ENCODE data around the gene ZEB2.

Gene ZEB2

GRCh38 chr2:144459937-144460336 lies 60.0 kb downstream of the ZEB2 start:
- no peaks in the 10 kb centered on the region for H3K27me3 ChIP-seq
- TF ChIP-seq, protein P1, sequence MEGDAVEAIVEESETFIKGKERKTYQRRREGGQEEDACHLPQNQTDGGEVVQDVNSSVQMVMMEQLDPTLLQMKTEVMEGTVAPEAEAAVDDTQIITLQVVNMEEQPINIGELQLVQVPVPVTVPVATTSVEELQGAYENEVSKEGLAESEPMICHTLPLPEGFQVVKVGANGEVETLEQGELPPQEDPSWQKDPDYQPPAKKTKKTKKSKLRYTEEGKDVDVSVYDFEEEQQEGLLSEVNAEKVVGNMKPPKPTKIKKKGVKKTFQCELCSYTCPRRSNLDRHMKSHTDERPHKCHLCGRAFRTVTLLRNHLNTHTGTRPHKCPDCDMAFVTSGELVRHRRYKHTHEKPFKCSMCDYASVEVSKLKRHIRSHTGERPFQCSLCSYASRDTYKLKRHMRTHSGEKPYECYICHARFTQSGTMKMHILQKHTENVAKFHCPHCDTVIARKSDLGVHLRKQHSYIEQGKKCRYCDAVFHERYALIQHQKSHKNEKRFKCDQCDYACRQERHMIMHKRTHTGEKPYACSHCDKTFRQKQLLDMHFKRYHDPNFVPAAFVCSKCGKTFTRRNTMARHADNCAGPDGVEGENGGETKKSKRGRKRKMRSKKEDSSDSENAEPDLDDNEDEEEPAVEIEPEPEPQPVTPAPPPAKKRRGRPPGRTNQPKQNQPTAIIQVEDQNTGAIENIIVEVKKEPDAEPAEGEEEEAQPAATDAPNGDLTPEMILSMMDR (IDR thresholded peaks at IDR 0.05) = no peak
- peak overlapping the region; percentile 69 for H3K27ac ChIP-seq
- H3K36me3 ChIP-seq = no peaks in the 10 kb centered on the region
- no peak overlapping the region for H3K4me3 ChIP-seq (ENCODE audit: low read depth in 1 of 2, low read length in 1 of 2)
- peaks cover 46 to 57% of the 10 kb centered on the region in 2 experiments for H3K4me1 ChIP-seq (ENCODE audit: control insufficient read depth in 1 of 2, insufficient read depth in 1 of 2, low read depth in 1 of 2, low read length in 1 of 2)
- H3K9me3 ChIP-seq = no peaks in the 10 kb centered on the region

- H3K27ac ChIP-seq = peak overlapping the region; percentile 69
- H3K4me3 ChIP-seq (ENCODE audit: low read depth in 1 of 2, low read length in 1 of 2) = no peak overlapping the region
Measured at GRCh38 chr2:144459286-144459685, 60.6 kb downstream of the ZEB2 start.

DNA sequence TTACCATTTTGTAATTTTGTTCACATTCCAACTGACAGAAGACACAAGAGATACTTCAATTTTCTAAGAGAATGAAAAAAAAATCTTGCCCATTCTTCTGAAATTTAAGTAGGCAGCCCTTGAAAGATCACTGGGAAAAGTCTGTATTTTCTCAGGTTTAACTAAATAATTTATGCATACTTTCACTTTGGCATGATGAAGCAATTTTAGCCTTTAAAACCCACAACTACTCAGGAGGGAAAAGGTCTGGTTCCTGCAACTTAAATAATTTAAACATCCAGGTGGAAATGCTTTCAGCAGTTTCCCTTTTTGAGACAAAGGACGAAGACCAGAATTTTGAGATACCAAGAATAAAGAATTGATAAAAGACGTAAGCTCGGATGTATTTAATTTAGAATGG lies 61.4 kb downstream of the ZEB2 start:
- H3K4me3 ChIP-seq (ENCODE audit: low read depth in 1 of 2, low read length in 1 of 2) = no peak overlapping the region
- TF ChIP-seq, protein P1 (IDR thresholded peaks at IDR 0.05) = no peak
- H3K27me3 ChIP-seq = no peaks in the 10 kb centered on the region
- H3K27ac ChIP-seq = peak overlapping the region; percentile 69
- H3K36me3 ChIP-seq = no peaks in the 10 kb centered on the region
- no peaks in the 10 kb centered on the region for H3K9me3 ChIP-seq
- H3K4me1 ChIP-seq (ENCODE audit: control insufficient read depth in 1 of 2, insufficient read depth in 1 of 2, low read depth in 1 of 2, low read length in 1 of 2) = peaks cover 54 to 65% of the 10 kb centered on the region in 2 experiments

More at GRCh38 chr2:144459286-144459685, 60.6 kb downstream of the ZEB2 start:
- no peaks in the 10 kb centered on the region for H3K9me3 ChIP-seq
- TF ChIP-seq, protein P1 (IDR thresholded peaks at IDR 0.05) = no peak
- no peaks in the 10 kb centered on the region for H3K36me3 ChIP-seq
- H3K4me1 ChIP-seq (ENCODE audit: control insufficient read depth in 1 of 2, insufficient read depth in 1 of 2, low read depth in 1 of 2, low read length in 1 of 2) = peaks cover 53 to 64% of the 10 kb centered on the region in 2 experiments
- no peaks in the 10 kb centered on the region for H3K27me3 ChIP-seq

GRCh38 chr2:144456680-144457079 lies 63.2 kb downstream of the ZEB2 start:
- Histone ChIP-seq H3K27ac (peak overlapping the region; percentile 69), H3K9me3 (no peaks in the 10 kb centered on the region), H3K27me3 (no peaks in the 10 kb centered on the region), H3K4me1 (ENCODE audit: control insufficient read depth in 1 of 2, insufficient read depth in 1 of 2, low read depth in 1 of 2, low read length in 1 of 2) (peaks cover 68 to 79% of the 10 kb centered on the region in 2 experiments), H3K36me3 (no peaks in the 10 kb centered on the region), H3K4me3 (ENCODE audit: low read depth in 1 of 2, low read length in 1 of 2) (no peak overlapping the region)
- TF ChIP-seq, protein P1 (IDR thresholded peaks at IDR 0.05) = no peak

GRCh38 chr2:144455987-144456386 lies 63.9 kb downstream of the ZEB2 start:
- Histone ChIP-seq H3K4me3 (ENCODE audit: low read depth in 1 of 2, low read length in 1 of 2) (no peak overlapping the region), H3K27ac (peak overlapping the region; percentile 69), H3K4me1 (ENCODE audit: control insufficient read depth in 1 of 2, insufficient read depth in 1 of 2, low read depth in 1 of 2, low read length in 1 of 2) (peaks cover 72 to 80% of the 10 kb centered on the region in 2 experiments), H3K9me3 (no peaks in the 10 kb centered on the region), H3K36me3 (no peaks in the 10 kb centered on the region), H3K27me3 (no peaks in the 10 kb centered on the region)
- TF ChIP-seq, protein P1 (IDR thresholded peaks at IDR 0.05) = no peak
